Esophagus muscularis mucosa (tissue), 4 donors: ENCODE results near the gene FRMD4A. TPM values are rescaled to one million over a fixed set of nuclear protein-coding genes. Genes with fewer than 3 reads are reported as not detected.
A peak's percentile ranks its signal among the peaks of the same experiment; 100 is the strongest.

ENCODE experiments used
- DNase-seq: peaks from one replicate; pipeline ENCODE4 v3.0.0-alpha.2; 2017; ENCODE audit errors: extremely low spot score
- H3K27ac ChIP-seq, 4 donors: fragments of 200-600 bp; sonication (generic); replicated peaks in 1 of 4; 1 replicate in 3 of 4; 2 replicates in 1 of 4; pipeline ENCODE4 v1.5.1; 2016 to 2019; ENCODE audit warnings: mild to moderate bottlenecking in 1 of 4
- H3K27me3 ChIP-seq, 4 donors: fragments of 200-600 bp; sonication (generic); one replicate each; pipeline versions ENCODE4 v1.5.1 to v1.6.0; 2016 to 2019
- H3K36me3 ChIP-seq, 4 donors: fragments of 200-600 bp; sonication (generic); one replicate each; pipeline ENCODE4 v1.5.1; 2016 to 2019
- H3K4me1 ChIP-seq, 4 donors: fragments of 200-600 bp; sonication (generic); one replicate each; pipeline ENCODE4 v1.5.1; 2016 to 2019
- H3K4me3 ChIP-seq, 4 donors: fragments of 200-600 bp; sonication (generic); 1 replicate in 2 of 4; 2 replicates in 2 of 4; pipeline ENCODE4 v1.5.1; 2016 to 2019; ENCODE audit warnings: mild to moderate bottlenecking in 4 of 4, moderate library complexity in 1 of 4
- H3K9me3 ChIP-seq, 4 donors: fragments of 200-600 bp; sonication (generic); 1 replicate in 3 of 4; 2 replicates in 1 of 4; pipeline ENCODE4 v1.5.1; 2016 to 2019
- CTCF ChIP-seq, 3 experiments: fragments of 200-600 bp in 2 of 3; fragments of 450-650 bp in 1 of 3; sonication (generic) in 2 of 3; IDR thresholded peaks; one replicate each; pipeline ENCODE4 v1.5.1; 2017 to 2019; ENCODE audit warnings: antibody characterized with exemption in 3 of 3, mild to moderate bottlenecking in 2 of 3, moderate library complexity in 1 of 3
- EP300 ChIP-seq: sonication (generic); formaldehyde crosslinking; IDR thresholded peaks from one replicate; pipeline ENCODE4 v1.6.1; 2017; ENCODE audit warnings: antibody characterized with exemption
- POLR2A ChIP-seq: fragments of 450-650 bp; IDR thresholded peaks from one replicate; pipeline ENCODE4 v1.6.1; 2017; ENCODE audit warnings: antibody characterized with exemption, moderate library complexity, mild to moderate bottlenecking, low read depth
- POLR2AphosphoS5 ChIP-seq, 2 donors: sonication (generic); formaldehyde crosslinking; IDR thresholded peaks; one replicate each; pipeline ENCODE4 v1.6.1; 2017; ENCODE audit warnings: antibody characterized with exemption in 2 of 2
- WGBS: methylation state at CpG from one replicate; pipeline ENCODE4 v1.1.5; 2018; 5-methylcytosine and 5-hydroxymethylcytosine counted together
- intact Hi-C: fragments of 100-400 bp; cut with DNase I; formaldehyde crosslinking; loops from one replicate; pipeline ENCODE4 v1.15.1; 2023
- total RNA-seq, 4 donors: library from RNA; depleted of rRNA; stranded (reverse); fragments of >200 nt; gene quantifications; one replicate each; pipeline versions ENCODE4 v1.1.0 to v1.2.1, GENCODE V29; 2016

Gene FRMD4A
- total RNA-seq, 4 donors from 2014 or later: 17.0 to 28.8 (median 21.8) TPM

GRCh38 chr10:14366760-14367159, 36.0 kb upstream of the FRMD4A start:
- TF ChIP-seq POLR2AphosphoS5 (IDR thresholded peaks at IDR 0.05): no peak
- DNase-seq: no peak
- intact Hi-C loops: no loop called here
- Histone ChIP-seq H3K4me3 (no peak overlapping the region), H3K36me3 (no peaks in the 10 kb centered on the region), H3K27me3 (no peaks in the 10 kb centered on the region), H3K9me3 (no peaks in the 10 kb centered on the region), H3K27ac (no peak overlapping the region), H3K4me1 (no peaks in the 10 kb centered on the region)
- 100% methylated on average over 1 of the region's 1 CpG for WGBS

GRCh38 chr10:14365266-14365665, 34.5 kb upstream of the FRMD4A start:
- no peak overlapping the region for H3K27ac ChIP-seq

GRCh38 chr10:14362104-14362503, 31.4 kb upstream of the FRMD4A start:
- Histone ChIP-seq H3K4me3 (no peak overlapping the region), H3K36me3 (no peaks in the 10 kb centered on the region), H3K27me3 (no peaks in the 10 kb centered on the region), H3K9me3 (no peaks in the 10 kb centered on the region), H3K4me1 (no peaks in the 10 kb centered on the region), H3K27ac (no peak overlapping the region)
- TF ChIP-seq POLR2AphosphoS5 (IDR thresholded peaks at IDR 0.05) (no peak), POLR2A (no peak), EP300 (no peak), CTCF (IDR thresholded peaks at IDR 0.05) (no peak)
- DNase-seq: no peak
- intact Hi-C loops: no loop called here

More at GRCh38 chr10:14365266-14365665, 34.5 kb upstream of the FRMD4A start:
- TF ChIP-seq POLR2A: no peak
- TF ChIP-seq POLR2AphosphoS5 (IDR thresholded peaks at IDR 0.05): no peak
- TF ChIP-seq CTCF (IDR thresholded peaks at IDR 0.05): no peak
- no peak for TF ChIP-seq EP300
- no peak overlapping the region for H3K4me3 ChIP-seq
- H3K4me1 ChIP-seq: no peaks in the 10 kb centered on the region
- 67% methylated on average over 6 of the region's 6 CpGs for WGBS
- no peaks in the 10 kb centered on the region for H3K36me3 ChIP-seq
- no peaks in the 10 kb centered on the region for H3K9me3 ChIP-seq
- DNase-seq: no peak
- H3K27me3 ChIP-seq: no peaks in the 10 kb centered on the region
- intact Hi-C loops: no loop called here

- Histone ChIP-seq H3K27ac (no peak overlapping the region), H3K9me3 (no peaks in the 10 kb centered on the region), H3K4me1 (no peaks in the 10 kb centered on the region), H3K36me3 (no peaks in the 10 kb centered on the region), H3K4me3 (no peak overlapping the region), H3K27me3 (no peaks in the 10 kb centered on the region)
- intact Hi-C loops: no loop called here
- DNase-seq: peak; percentile 14
- TF ChIP-seq POLR2A: no peak
- WGBS: 80% methylated on average over 1 of the region's 1 CpG
Observed at GRCh38 chr10:14360961-14361360, 30.2 kb upstream of the FRMD4A start.

- Histone ChIP-seq H3K4me3 (no peak overlapping the region), H3K27me3 (no peaks in the 10 kb centered on the region), H3K27ac (no peak overlapping the region), H3K4me1 (no peaks in the 10 kb centered on the region), H3K9me3 (no peaks in the 10 kb centered on the region), H3K36me3 (no peaks in the 10 kb centered on the region)
- peak; percentile 29 for DNase-seq
- WGBS: 67% methylated on average over 4 of the region's 4 CpGs
- intact Hi-C loops: no loop called here
- no peak for TF ChIP-seq EP300
- TF ChIP-seq POLR2A: no peak
- TF ChIP-seq CTCF (IDR thresholded peaks at IDR 0.05): no peak
- no peak for TF ChIP-seq POLR2AphosphoS5 (IDR thresholded peaks at IDR 0.05)
Observed at GRCh38 chr10:14360515-14360914, 29.8 kb upstream of the FRMD4A start.

GRCh38 chr10:14358886-14359573, 28.3 kb upstream of the FRMD4A start:
- no peaks in the 10 kb centered on the region for H3K9me3 ChIP-seq
- whole genome bisulfite sequencing: 80% methylated on average over 9 of the region's 9 CpGs
- no peak for TF ChIP-seq POLR2A
- TF ChIP-seq EP300: no peak
- no peak for TF ChIP-seq CTCF (IDR thresholded peaks at IDR 0.05)
- TF ChIP-seq POLR2AphosphoS5 (IDR thresholded peaks at IDR 0.05): no peak
- intact Hi-C loops: no loop called here
- no peak overlapping the region for H3K4me3 ChIP-seq
- H3K36me3 ChIP-seq: no peaks in the 10 kb centered on the region
- peak; percentile 81 for DNase-seq
- no peak overlapping the region for H3K27ac ChIP-seq
- H3K4me1 ChIP-seq: no peaks in the 10 kb centered on the region
- H3K27me3 ChIP-seq: no peaks in the 10 kb centered on the region
